ENCODE data around the gene SRP72.

DNA sequence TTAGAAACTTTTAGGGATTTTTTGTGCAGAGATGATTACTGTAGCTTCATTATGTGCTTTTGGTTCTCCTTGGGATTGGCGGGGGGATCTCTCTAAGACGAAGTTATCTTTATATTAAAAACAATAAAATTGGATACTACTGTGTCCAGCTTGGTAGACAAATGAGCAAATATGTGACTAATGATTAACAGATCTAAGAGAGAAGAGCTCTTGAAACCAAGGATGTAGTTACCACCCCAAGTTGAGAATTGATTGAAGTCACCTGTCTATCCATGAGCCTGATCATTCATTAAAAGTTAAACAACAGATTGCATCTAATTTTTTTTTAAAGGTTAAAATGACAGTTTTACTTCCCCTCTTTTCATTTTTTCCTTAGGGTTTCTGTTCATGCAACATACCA, 22.7 kb upstream of the SRP72 start:
- no peak for TF ChIP-seq POLR2A (IDR thresholded peaks at IDR 0.05; ENCODE audit: low read depth, low read length)
- TF ChIP-seq POLR2AphosphoS5 (IDR thresholded peaks at IDR 0.05; ENCODE audit: low read depth, low read length), result no peak
- no peak for TF ChIP-seq TAF1 (IDR thresholded peaks at IDR 0.05; ENCODE audit: borderline replicate concordance, low read depth, low read length)
